GM23338 (cell line): ENCODE results near the gene WARS2.

ENCODE experiments used
- CREB1 ChIP-seq: fragments of 250-450 bp; sonication (Bioruptor Pico); IDR thresholded peaks from 2 replicates; pipeline ENCODE4 v1.5.0; 2020; ENCODE audit warnings: low read depth, mild to moderate bottlenecking, moderate library complexity
- ETS1 ChIP-seq: IDR thresholded peaks from 2 replicates; pipeline ENCODE4 v1.6.1; 2016; ENCODE audit warnings: antibody characterized with exemption
- EZH2 ChIP-seq: fragments of 200-600 bp; sonication (generic); IDR thresholded peaks from one replicate; pipeline ENCODE4 v1.8.0; 2017; ENCODE audit warnings: antibody characterized with exemption, mild to moderate bottlenecking, low read depth; ENCODE audit not compliant: unreplicated experiment
- EZH2phosphoT487 ChIP-seq: fragments of 200-600 bp; sonication (generic); IDR thresholded peaks from one replicate; pipeline ENCODE4 v1.8.1; 2018; ENCODE audit warnings: antibody characterized with exemption; ENCODE audit not compliant: unreplicated experiment
- JUNB ChIP-seq: IDR thresholded peaks from one replicate; pipeline ENCODE4 v1.6.1; 2016; ENCODE audit warnings: antibody characterized with exemption; ENCODE audit not compliant: unreplicated experiment
- POLR2AphosphoS5 ChIP-seq: IDR thresholded peaks from 2 replicates; pipeline ENCODE4 v1.6.1; 2016; ENCODE audit warnings: antibody characterized with exemption, low read depth
- REST ChIP-seq: IDR thresholded peaks from one replicate; pipeline ENCODE4 v1.6.1; 2018; ENCODE audit warnings: antibody characterized with exemption; ENCODE audit not compliant: unreplicated experiment
- ZNF114 ChIP-seq: fragments of 250-450 bp; sonication (Bioruptor Pico); IDR thresholded peaks from 2 replicates; pipeline ENCODE4 v1.5.0; 2020; ENCODE audit warnings: mild to moderate bottlenecking, moderate library complexity
- TF ChIP-seq, protein P1 (sequence below), 2 experiments: fragments of 200-600 bp in 1 of 2; sonication (generic) in 1 of 2; conservative IDR thresholded peaks; 2 replicates each; pipeline versions ENCODE4 v1.5.1 to v1.6.1; 2016 to 2017; ENCODE audit warnings: antibody characterized with exemption in 2 of 2, low read depth in 2 of 2, mild to moderate bottlenecking in 2 of 2, moderate library complexity in 1 of 2

DNA sequence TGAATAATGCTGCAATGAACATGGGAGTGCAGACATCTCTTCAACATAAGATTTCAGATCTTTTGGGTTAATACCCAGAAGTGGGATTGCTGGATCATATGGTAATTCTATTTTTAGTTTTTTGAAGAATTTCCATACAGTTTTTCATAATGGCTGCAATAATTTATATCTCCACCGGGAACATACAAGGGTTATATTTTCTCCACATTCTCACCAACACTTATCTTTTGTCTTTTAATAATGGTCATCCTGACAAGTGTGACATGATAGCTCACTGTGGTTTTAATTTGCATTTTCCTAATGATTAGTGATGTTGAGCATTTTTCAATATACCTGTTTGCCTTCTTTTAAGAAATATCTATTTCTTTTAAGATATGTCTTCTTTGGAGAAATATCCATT lies 44.5 kb upstream of the WARS2 start:
- TF ChIP-seq JUNB (no peak), EZH2phosphoT487 (no peak), REST (no peak), POLR2AphosphoS5 (no peak), EZH2 (no peak), CREB1 (CRISPR knock-in tag) (no peak), ZNF114 (no peak), ETS1 (no peak)
- TF ChIP-seq, protein P1, sequence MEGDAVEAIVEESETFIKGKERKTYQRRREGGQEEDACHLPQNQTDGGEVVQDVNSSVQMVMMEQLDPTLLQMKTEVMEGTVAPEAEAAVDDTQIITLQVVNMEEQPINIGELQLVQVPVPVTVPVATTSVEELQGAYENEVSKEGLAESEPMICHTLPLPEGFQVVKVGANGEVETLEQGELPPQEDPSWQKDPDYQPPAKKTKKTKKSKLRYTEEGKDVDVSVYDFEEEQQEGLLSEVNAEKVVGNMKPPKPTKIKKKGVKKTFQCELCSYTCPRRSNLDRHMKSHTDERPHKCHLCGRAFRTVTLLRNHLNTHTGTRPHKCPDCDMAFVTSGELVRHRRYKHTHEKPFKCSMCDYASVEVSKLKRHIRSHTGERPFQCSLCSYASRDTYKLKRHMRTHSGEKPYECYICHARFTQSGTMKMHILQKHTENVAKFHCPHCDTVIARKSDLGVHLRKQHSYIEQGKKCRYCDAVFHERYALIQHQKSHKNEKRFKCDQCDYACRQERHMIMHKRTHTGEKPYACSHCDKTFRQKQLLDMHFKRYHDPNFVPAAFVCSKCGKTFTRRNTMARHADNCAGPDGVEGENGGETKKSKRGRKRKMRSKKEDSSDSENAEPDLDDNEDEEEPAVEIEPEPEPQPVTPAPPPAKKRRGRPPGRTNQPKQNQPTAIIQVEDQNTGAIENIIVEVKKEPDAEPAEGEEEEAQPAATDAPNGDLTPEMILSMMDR (conservative IDR thresholded peaks at IDR 0.05; ENCODE audit: low read depth in 2 of 2): no peak
